Activated CD8-positive, alpha-beta T cell treated with anti-CD3 and anti-CD28 coated beads for 36 hours (primary cell): Measurements from ENCODE around the gene CWC22. TPM values are rescaled to one million over a fixed set of nuclear protein-coding genes. Genes with fewer than 3 reads are reported as not detected.
"Not testable (repeated sequence)": the region's sequence is repeated elsewhere in the genome, so short reads cannot be mapped to it uniquely, and the experiment has no call there.

Source experiments
- ATAC-seq: fragments of 200-7000 bp; cut with Tn5 transposase; one replicate; pipeline ENCODE4 v1.10.0; 2021; ENCODE audit warnings: mild to moderate bottlenecking, moderate library complexity
- CTCF ChIA-PET: fragments of 350-600 bp; sonication (Branson Sonifier 250); formaldehyde crosslinking; loops from one replicate; lab custom pipeline; 2021; ENCODE audit warnings: antibody characterized with exemption; lab: Charles Lee
- POLR2A ChIA-PET: fragments of 350-600 bp; sonication (Branson Sonifier 250); formaldehyde crosslinking; loops from one replicate; lab custom pipeline; 2021; ENCODE audit warnings: antibody characterized with exemption; lab: Charles Lee
- DNase-seq: peaks from one replicate; pipeline ENCODE4 v3.0.0-alpha.2; 2020
- H3K27ac Mint-ChIP-seq: one replicate; pipeline ENCODE4 v1.8.0; 2021; ENCODE audit warnings: mild to moderate bottlenecking, mixed read lengths
- H3K27me3 Mint-ChIP-seq: one replicate; pipeline ENCODE4 v1.8.0; 2021; ENCODE audit warnings: mixed read lengths
- H3K36me3 Mint-ChIP-seq: one replicate; pipeline ENCODE4 v1.8.0; 2021; ENCODE audit warnings: low read depth, mixed read lengths
- H3K4me1 Mint-ChIP-seq: one replicate; pipeline ENCODE4 v1.8.0; 2021; ENCODE audit warnings: low read depth, mixed read lengths
- H3K4me3 Mint-ChIP-seq: one replicate; pipeline ENCODE4 v1.8.0; 2021; ENCODE audit warnings: mild to moderate bottlenecking, moderate library complexity, mixed read lengths
- H3K9me3 Mint-ChIP-seq: one replicate; pipeline ENCODE4 v1.8.0; 2021; ENCODE audit warnings: mixed read lengths
- intact Hi-C: fragments of 100-400 bp; cut with micrococcal nuclease; formaldehyde crosslinking; loops from one replicate; pipeline ENCODE4 v1.10.0; 2022
- total RNA-seq, 2 experiments: library from RNA; stranded (reverse); gene quantifications; one replicate each; pipeline ENCODE4 v1.2.3, GENCODE V29; 2021
- TF ChIP-seq, protein P1 (sequence below): fragments of 200-600 bp; IDR thresholded peaks from one replicate; pipeline ENCODE4 v1.8.0; 2022; ENCODE audit warnings: antibody characterized with exemption, mild to moderate bottlenecking

Gene CWC22
- total RNA-seq, 2 experiments from 2014 or later: 23.4 to 23.9 TPM

DNA sequence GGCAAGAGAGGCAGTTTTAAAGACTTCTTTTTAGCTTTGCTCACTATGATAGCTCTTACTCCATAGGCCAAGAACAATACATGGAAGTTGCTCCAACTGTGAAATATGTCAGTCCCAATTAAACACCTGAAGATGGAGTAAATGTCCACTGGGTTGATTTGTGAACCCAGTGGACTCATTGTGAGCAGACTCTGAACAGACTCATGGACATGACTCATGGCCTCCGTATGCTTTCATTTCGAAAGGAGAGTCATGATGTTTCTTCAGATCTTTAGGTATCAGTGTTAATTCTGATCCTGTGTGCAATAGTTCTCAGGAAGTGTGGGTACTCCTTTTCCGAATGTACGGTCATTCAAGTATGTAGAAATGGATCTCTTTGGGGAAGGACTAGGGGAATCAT is 5.4 kb upstream of the CWC22 start:
- H3K9me3 Mint-ChIP-seq: no peaks in the 10 kb centered on the region
- ATAC-seq: no peak
- H3K4me3 Mint-ChIP-seq: no peak overlapping the region
- no peak overlapping the region for H3K27ac Mint-ChIP-seq
- TF ChIP-seq, protein P1, sequence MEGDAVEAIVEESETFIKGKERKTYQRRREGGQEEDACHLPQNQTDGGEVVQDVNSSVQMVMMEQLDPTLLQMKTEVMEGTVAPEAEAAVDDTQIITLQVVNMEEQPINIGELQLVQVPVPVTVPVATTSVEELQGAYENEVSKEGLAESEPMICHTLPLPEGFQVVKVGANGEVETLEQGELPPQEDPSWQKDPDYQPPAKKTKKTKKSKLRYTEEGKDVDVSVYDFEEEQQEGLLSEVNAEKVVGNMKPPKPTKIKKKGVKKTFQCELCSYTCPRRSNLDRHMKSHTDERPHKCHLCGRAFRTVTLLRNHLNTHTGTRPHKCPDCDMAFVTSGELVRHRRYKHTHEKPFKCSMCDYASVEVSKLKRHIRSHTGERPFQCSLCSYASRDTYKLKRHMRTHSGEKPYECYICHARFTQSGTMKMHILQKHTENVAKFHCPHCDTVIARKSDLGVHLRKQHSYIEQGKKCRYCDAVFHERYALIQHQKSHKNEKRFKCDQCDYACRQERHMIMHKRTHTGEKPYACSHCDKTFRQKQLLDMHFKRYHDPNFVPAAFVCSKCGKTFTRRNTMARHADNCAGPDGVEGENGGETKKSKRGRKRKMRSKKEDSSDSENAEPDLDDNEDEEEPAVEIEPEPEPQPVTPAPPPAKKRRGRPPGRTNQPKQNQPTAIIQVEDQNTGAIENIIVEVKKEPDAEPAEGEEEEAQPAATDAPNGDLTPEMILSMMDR: no peak
- no peak for DNase-seq
- peaks cover 2% of the 10 kb centered on the region for H3K4me1 Mint-ChIP-seq
- ChIA-PET CTCF (no interaction called here), POLR2A (no interaction called here)
- peaks cover 7% of the 10 kb centered on the region for H3K27me3 Mint-ChIP-seq
- intact Hi-C loops: no loop called here
- H3K36me3 Mint-ChIP-seq: no peaks in the 10 kb centered on the region

DNA sequence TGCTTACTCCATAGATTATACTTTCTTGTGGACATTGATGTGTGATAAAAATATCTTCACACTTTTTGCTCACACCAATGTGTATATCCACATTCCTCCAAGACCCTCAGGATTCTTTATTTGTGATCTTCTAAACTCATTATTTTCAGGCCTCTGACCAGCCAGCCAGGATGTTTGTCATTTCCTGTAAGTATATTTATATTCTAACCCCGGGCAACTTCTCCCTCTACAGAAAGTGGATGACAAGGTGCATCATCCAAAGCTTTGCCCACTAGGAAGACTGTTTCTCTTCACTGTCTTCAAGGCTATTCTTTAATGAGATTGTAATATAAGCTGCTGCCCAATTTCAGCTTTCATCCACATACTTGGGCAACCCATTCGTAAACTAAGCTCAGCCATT is 3.6 kb upstream of the CWC22 start:
- Mint-ChIP-seq H3K4me3 (no peak overlapping the region), H3K27ac (no peak overlapping the region), H3K4me1 (peaks cover 11% of the 10 kb centered on the region), H3K36me3 (peaks cover 2% of the 10 kb centered on the region), H3K27me3 (peaks cover 2% of the 10 kb centered on the region), H3K9me3 (no peaks in the 10 kb centered on the region)
- ATAC-seq: no peak
- ChIA-PET CTCF (no interaction called here), POLR2A (no interaction called here)
- TF ChIP-seq, protein P1: no peak
- DNase-seq: no peak
- intact Hi-C loops: no loop called here

DNA sequence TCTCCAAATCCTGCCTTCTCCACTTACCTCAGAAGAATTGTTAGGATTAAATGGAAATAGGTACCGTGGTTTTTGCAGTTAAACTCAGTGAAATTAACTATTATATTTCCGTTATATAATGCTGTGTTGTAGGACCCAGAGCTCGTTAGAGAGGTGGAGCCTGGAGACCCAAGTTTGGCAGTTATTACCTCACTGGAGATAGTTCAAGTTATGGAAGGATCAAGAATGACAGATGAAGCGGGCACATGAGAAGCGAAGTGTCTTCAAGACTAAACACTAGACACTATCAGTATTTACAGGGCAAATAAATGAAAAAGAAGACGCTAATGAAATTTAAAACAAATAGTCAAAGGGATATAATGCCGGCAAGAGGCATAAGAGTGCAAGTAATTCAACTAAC is 866 bp downstream of the CWC22 start:
- ATAC-seq (no peak), DNase-seq (no peak)
- no peaks in the 10 kb centered on the region for H3K9me3 Mint-ChIP-seq
- peaks cover 45% of the 10 kb centered on the region for H3K4me1 Mint-ChIP-seq
- POLR2A ChIA-PET: interaction anchor here (1.7 kb wide), 1 partner anchor 8 kb away, joined by 4 read pairs; no protein-coding TSS in a partner anchor
- intact Hi-C loops: no loop called here
- TF ChIP-seq, protein P1: no peak
- peak overlapping the region; percentile 81 for H3K4me3 Mint-ChIP-seq
- peak overlapping the region; percentile 96 for H3K27ac Mint-ChIP-seq
- CTCF ChIA-PET: interaction anchor here (1.1 kb wide), 1 partner anchor 11 kb away, joined by 3 read pairs; no protein-coding TSS in a partner anchor
- peaks cover 20% of the 10 kb centered on the region for H3K36me3 Mint-ChIP-seq
- no peaks in the 10 kb centered on the region for H3K27me3 Mint-ChIP-seq

- CTCF ChIA-PET, DNase-seq, H3K27ac Mint-ChIP-seq, intact Hi-C loops, H3K9me3 Mint-ChIP-seq, ATAC-seq, H3K27me3 Mint-ChIP-seq: not testable (repeated sequence)
- H3K4me1 Mint-ChIP-seq: peaks cover 51% of the 10 kb centered on the region
- POLR2A ChIA-PET: interaction anchor here (1.7 kb wide), 1 partner anchor 8 kb away, joined by 4 read pairs; no protein-coding TSS in a partner anchor
- H3K36me3 Mint-ChIP-seq: peaks cover 20% of the 10 kb centered on the region
- H3K4me3 Mint-ChIP-seq: peak overlapping the region; percentile 81
Observed at GRCh38 chr2:180005465-180005864, 1.6 kb downstream of the CWC22 start.

- TF ChIP-seq, protein P1: no peak
Observed at GRCh38 chr2:180004731-180005130, 2.4 kb downstream of the CWC22 start.

More at GRCh38 chr2:180004731-180005130, 2.4 kb downstream of the CWC22 start:
- POLR2A ChIA-PET: no interaction called here
- no peak for DNase-seq
- intact Hi-C loops: no loop called here
- ATAC-seq: no peak
- peaks cover 55% of the 10 kb centered on the region for H3K4me1 Mint-ChIP-seq
- H3K4me3 Mint-ChIP-seq: no peak overlapping the region
- H3K9me3 Mint-ChIP-seq: no peaks in the 10 kb centered on the region
- peaks cover 20% of the 10 kb centered on the region for H3K36me3 Mint-ChIP-seq
- H3K27me3 Mint-ChIP-seq: no peaks in the 10 kb centered on the region
- CTCF ChIA-PET: no interaction called here
- H3K27ac Mint-ChIP-seq: no peak overlapping the region
